ENCODE measurements around the gene HNRNPC. TPM values are rescaled to one million over a fixed set of nuclear protein-coding genes. Genes with fewer than 3 reads are reported as not detected.
"Not testable (repeated sequence)": the region's sequence is repeated elsewhere in the genome, so short reads cannot be mapped to it uniquely, and the experiment has no call there.

Gene HNRNPC
- total RNA-seq, 1 donor from 2014 or later, result 601 TPM

DNA sequence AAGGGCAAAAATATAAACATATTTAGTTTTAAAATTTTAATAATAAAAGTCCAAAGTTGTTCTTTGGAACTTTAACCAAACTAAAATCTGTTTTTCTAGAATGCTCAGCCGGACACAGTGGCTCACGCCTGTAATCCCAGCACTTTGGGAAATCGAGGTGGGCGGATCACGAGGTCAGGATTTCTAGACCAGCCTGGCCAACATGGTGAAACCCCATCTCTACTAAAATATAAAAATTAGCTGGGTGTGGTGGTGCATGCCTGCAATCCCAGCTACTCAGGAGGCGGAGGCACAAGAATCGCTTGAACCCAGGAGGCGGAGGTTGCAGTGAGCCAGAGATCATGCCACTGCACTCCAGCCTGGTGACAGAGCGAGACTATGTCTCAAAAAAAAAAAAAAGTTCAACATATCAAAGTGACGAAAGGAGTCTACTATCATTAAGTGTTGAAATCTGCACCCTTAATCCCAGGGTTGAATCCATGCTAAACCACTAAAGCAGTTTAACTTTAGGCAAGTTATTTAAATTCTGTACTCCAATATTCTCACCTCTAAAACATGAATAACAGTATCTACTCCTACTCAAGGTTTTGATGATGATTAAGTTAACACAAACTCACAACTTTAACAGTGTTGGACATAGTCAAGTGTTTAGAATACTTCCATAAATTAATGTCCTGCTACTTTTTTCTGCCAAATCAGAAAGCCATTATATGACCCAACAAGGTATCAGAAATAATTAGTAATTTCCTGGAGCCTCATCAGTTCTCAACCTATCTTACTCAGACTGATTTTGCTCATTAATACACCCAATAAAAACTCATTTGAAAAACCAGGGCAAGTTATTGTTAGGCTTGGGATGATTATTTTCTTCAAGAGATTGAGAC, 11.0 kb downstream of the HNRNPC start:
- H3K9me3 Mint-ChIP-seq (ENCODE audit: unreplicated experiment), result no peaks in the 10 kb centered on the region
- peaks cover 48% of the 10 kb centered on the region for H3K36me3 Mint-ChIP-seq (ENCODE audit: low read depth, unreplicated experiment)
- TF ChIP-seq, protein P1, sequence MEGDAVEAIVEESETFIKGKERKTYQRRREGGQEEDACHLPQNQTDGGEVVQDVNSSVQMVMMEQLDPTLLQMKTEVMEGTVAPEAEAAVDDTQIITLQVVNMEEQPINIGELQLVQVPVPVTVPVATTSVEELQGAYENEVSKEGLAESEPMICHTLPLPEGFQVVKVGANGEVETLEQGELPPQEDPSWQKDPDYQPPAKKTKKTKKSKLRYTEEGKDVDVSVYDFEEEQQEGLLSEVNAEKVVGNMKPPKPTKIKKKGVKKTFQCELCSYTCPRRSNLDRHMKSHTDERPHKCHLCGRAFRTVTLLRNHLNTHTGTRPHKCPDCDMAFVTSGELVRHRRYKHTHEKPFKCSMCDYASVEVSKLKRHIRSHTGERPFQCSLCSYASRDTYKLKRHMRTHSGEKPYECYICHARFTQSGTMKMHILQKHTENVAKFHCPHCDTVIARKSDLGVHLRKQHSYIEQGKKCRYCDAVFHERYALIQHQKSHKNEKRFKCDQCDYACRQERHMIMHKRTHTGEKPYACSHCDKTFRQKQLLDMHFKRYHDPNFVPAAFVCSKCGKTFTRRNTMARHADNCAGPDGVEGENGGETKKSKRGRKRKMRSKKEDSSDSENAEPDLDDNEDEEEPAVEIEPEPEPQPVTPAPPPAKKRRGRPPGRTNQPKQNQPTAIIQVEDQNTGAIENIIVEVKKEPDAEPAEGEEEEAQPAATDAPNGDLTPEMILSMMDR (IDR thresholded peaks at IDR 0.05; ENCODE audit: unreplicated experiment), result no peak
- peak overlapping the region; percentile 15 for H3K4me3 Mint-ChIP-seq (ENCODE audit: unreplicated experiment)
- H3K27me3 Mint-ChIP-seq (ENCODE audit: unreplicated experiment), result peaks cover 5% of the 10 kb centered on the region
- no peak for DNase-seq (ENCODE audit: low spot score)
- peak overlapping the region; percentile 38 for H3K27ac Mint-ChIP-seq (ENCODE audit: unreplicated experiment)
- peaks cover 26% of the 10 kb centered on the region for H3K4me1 Mint-ChIP-seq (ENCODE audit: unreplicated experiment)

DNA sequence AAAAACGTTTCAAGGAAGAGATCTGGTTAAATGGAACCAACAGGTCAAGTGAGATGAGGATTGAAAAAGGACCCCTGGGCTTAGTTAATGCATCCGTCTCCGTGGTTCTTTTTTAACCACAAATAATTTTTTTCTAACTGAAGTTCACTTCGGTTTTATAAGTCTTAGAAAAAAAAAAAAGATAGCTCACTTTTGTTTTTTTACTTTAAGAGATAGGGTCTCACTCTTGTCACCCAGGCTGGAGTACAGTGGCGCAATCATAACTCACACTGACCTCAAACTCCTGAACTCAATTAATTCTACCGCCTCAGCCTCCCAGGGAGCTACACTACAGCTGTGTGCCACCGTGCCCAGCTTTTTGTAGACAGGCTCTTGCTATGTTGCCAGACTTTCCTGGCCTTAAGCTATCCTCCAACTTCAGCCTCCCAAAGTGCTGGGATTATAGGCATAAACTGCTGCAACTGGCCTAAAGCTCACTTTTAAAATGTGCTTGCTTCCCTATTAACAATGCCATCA, 11.8 kb downstream of the HNRNPC start:
- H3K4me1 Mint-ChIP-seq (ENCODE audit: unreplicated experiment), result peaks cover 19% of the 10 kb centered on the region
- H3K9me3 Mint-ChIP-seq (ENCODE audit: unreplicated experiment), result no peaks in the 10 kb centered on the region
- no peak for DNase-seq (ENCODE audit: low spot score)
- H3K36me3 Mint-ChIP-seq (ENCODE audit: low read depth, unreplicated experiment), result peaks cover 45% of the 10 kb centered on the region
- H3K27me3 Mint-ChIP-seq (ENCODE audit: unreplicated experiment), result peaks cover 5% of the 10 kb centered on the region
- H3K4me3 Mint-ChIP-seq (ENCODE audit: unreplicated experiment), result peak overlapping the region; percentile 73
- H3K27ac Mint-ChIP-seq (ENCODE audit: unreplicated experiment), result no peak overlapping the region
- TF ChIP-seq, protein P1 (IDR thresholded peaks at IDR 0.05; ENCODE audit: unreplicated experiment), result no peak

DNA sequence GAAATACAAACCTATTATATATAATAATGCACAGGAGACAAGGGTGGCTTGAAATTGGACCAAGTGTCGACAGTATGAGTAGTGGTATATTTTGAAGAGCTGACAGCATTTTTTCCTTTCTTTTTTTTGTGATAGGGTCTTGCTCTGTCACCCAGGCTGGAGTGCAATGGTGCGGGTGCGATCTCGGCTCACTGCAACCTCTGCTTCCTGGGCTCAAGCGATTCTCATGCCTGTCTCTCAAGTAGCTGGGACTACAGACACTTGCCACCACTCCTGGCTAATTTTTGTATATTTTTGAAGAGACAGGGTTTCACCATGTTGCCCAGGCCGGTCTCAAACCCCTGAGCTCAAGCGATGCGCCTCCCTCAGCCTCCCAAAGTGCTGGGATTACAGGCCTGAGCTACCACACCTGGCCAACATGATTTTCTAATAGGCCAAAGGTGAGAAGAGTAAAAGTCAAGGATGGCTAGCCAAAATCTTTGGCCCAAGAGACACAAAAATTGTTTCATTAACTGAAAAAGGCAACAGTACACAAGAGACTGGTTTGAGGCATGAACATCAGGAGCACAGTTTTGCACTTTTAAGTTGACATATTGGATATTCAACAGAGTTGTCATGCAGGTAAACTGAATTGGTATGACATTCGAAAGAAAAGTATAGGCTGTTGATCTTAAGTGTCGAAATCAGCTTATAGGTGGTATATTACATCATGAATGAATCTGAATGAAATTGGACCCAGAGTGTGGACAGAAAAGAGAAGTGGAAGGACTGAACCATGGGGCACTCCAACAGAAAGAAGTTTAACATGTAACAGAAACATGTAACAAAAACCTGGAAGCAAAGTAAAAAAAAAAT, 12.5 kb downstream of the HNRNPC start:
- Mint-ChIP-seq H3K4me3 (ENCODE audit: unreplicated experiment) (no peak overlapping the region), H3K4me1 (ENCODE audit: unreplicated experiment) (peaks cover 16% of the 10 kb centered on the region), H3K27ac (ENCODE audit: unreplicated experiment) (peak overlapping the region; percentile 7), H3K27me3 (ENCODE audit: unreplicated experiment) (peaks cover 5% of the 10 kb centered on the region), H3K36me3 (ENCODE audit: low read depth, unreplicated experiment) (peaks cover 43% of the 10 kb centered on the region), H3K9me3 (ENCODE audit: unreplicated experiment) (no peaks in the 10 kb centered on the region)
- no peak for DNase-seq (ENCODE audit: low spot score)
- TF ChIP-seq, protein P1 (IDR thresholded peaks at IDR 0.05; ENCODE audit: unreplicated experiment), result no peak

DNA sequence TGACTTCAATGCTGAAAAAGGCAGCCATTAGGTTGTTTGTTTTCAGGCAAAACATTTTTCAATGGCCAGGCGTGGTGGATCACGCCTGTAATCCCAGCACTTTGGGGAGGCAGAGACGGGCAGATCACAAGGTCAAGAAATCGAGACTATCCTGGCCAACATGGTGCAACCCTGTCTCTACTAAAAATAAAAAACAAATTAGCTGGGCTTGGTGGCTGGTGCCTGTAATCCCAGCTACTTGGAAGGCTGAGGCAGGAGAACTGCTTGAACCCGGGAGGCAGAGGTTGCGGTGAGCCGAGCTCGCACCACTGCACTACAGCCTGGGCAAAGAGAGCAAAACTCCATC, 13.2 kb downstream of the HNRNPC start:
- peaks cover 43% of the 10 kb centered on the region for H3K36me3 Mint-ChIP-seq (ENCODE audit: low read depth, unreplicated experiment)
- not testable (repeated sequence) for DNase-seq (ENCODE audit: low spot score); H3K27me3 Mint-ChIP-seq (ENCODE audit: unreplicated experiment); H3K4me3 Mint-ChIP-seq (ENCODE audit: unreplicated experiment); H3K9me3 Mint-ChIP-seq (ENCODE audit: unreplicated experiment)
- H3K4me1 Mint-ChIP-seq (ENCODE audit: unreplicated experiment), result peaks cover 11% of the 10 kb centered on the region
- peak overlapping the region; percentile 13 for H3K27ac Mint-ChIP-seq (ENCODE audit: unreplicated experiment)

- peaks cover 44% of the 10 kb centered on the region for H3K36me3 Mint-ChIP-seq (ENCODE audit: low read depth, unreplicated experiment)
- H3K4me1 Mint-ChIP-seq (ENCODE audit: unreplicated experiment), result peaks cover 11% of the 10 kb centered on the region
- H3K27ac Mint-ChIP-seq (ENCODE audit: unreplicated experiment), result peak overlapping the region; percentile 13
- H3K27me3 Mint-ChIP-seq (ENCODE audit: unreplicated experiment), result peaks cover 5% of the 10 kb centered on the region
- DNase-seq (ENCODE audit: low spot score), result no peak
- H3K4me3 Mint-ChIP-seq (ENCODE audit: unreplicated experiment), result no peak overlapping the region
- TF ChIP-seq, protein P1 (IDR thresholded peaks at IDR 0.05; ENCODE audit: unreplicated experiment), result no peak
- no peaks in the 10 kb centered on the region for H3K9me3 Mint-ChIP-seq (ENCODE audit: unreplicated experiment)
Measured at GRCh38 chr14:21255385-21256101, 13.7 kb downstream of the HNRNPC start.

Data from endothelial cell (in vitro differentiated cells).